Esophagus squamous epithelium (tissue), 5 donors: Measurements from ENCODE around the gene CSPG4. TPM values are rescaled to one million over a fixed set of nuclear protein-coding genes. Genes with fewer than 3 reads are reported as not detected.
A peak's percentile ranks its signal among the peaks of the same experiment; 100 is the strongest.
"Not testable (repeated sequence)": the region's sequence is repeated elsewhere in the genome, so short reads cannot be mapped to it uniquely, and the experiment has no call there.

Source experiments
- DNase-seq: peaks from one replicate; lab custom pipeline; 2025; lab: John Stamatoyannopoulos, UW
- H3K27ac ChIP-seq, 4 donors: fragments of 200-600 bp; sonication (generic); one replicate each; pipeline ENCODE4 v1.5.1; 2016 to 2019; ENCODE audit warnings: mild to moderate bottlenecking in 1 of 4
- H3K27me3 ChIP-seq, 4 donors: fragments of 200-600 bp; sonication (generic); 1 replicate in 3 of 4; 2 replicates in 1 of 4; pipeline versions ENCODE4 v1.5.1 to v1.6.0; 2017 to 2021; ENCODE audit warnings: antibody characterized with exemption in 1 of 4
- H3K36me3 ChIP-seq, 3 donors: fragments of 200-600 bp; sonication (generic); one replicate each; pipeline ENCODE4 v1.5.1; 2016 to 2019
- H3K4me1 ChIP-seq, 3 donors: fragments of 200-600 bp; sonication (generic); one replicate each; pipeline ENCODE4 v1.5.1; 2017 to 2019
- H3K4me3 ChIP-seq, 4 donors: fragments of 200-600 bp; sonication (generic); 1 replicate in 3 of 4; 2 replicates in 1 of 4; pipeline ENCODE4 v1.5.1; 2016 to 2019; ENCODE audit warnings: mild to moderate bottlenecking in 2 of 4, moderate library complexity in 1 of 4
- H3K9me3 ChIP-seq, 3 donors: fragments of 200-600 bp; sonication (generic); one replicate each; pipeline ENCODE4 v1.5.1; 2016 to 2019
- CTCF ChIP-seq, 6 experiments: fragments of 450-650 bp in 4 of 6; fragments of 200-600 bp in 2 of 6; sonication (generic) in 2 of 6; IDR thresholded peaks; one replicate each; pipeline ENCODE4 v1.5.1; 2016 to 2019; ENCODE audit warnings: antibody characterized with exemption in 6 of 6, mild to moderate bottlenecking in 4 of 6, moderate library complexity in 4 of 6
- POLR2A ChIP-seq, 4 donors: fragments of 450-650 bp; IDR thresholded peaks; one replicate each; pipeline ENCODE4 v1.6.1; 2017; ENCODE audit warnings: antibody characterized with exemption in 4 of 4, mild to moderate bottlenecking in 4 of 4, moderate library complexity in 3 of 4
- WGBS, 2 donors: methylation state at CpG; one replicate each; pipeline ENCODE4 v1.1.5; 2018; 5-methylcytosine and 5-hydroxymethylcytosine counted together
- intact Hi-C: fragments of 100-400 bp; cut with DNase I; formaldehyde crosslinking; loops from one replicate; pipeline ENCODE4 v1.15.0; 2022
- total RNA-seq, 4 donors: library from RNA; depleted of rRNA; stranded (reverse); fragments of >200 nt; gene quantifications; one replicate each; pipeline ENCODE4 v1.1.0, GENCODE V29; 2016
- donor health status: DM: yes; HTN: yes; CAD: no.

CSPG4 gene
- total RNA-seq, 4 donors from 2014 or later = 2.9 to 13.4 (median 4.2) TPM

GRCh38 chr15:75702436-75702835, 10.2 kb downstream of the CSPG4 start:
- no peaks in the 10 kb centered on the region for H3K9me3 ChIP-seq
- intact Hi-C loops = no loop called here
- no peak overlapping the region for H3K4me3 ChIP-seq
- TF ChIP-seq POLR2A (IDR thresholded peaks at IDR 0.05) (no peak), CTCF (IDR thresholded peaks at IDR 0.05) (no peak)
- WGBS, 2 donors = 54 to 71% methylated on average over 1 to 2 of the region's 6 CpGs
- DNase-seq = no peak
- H3K27me3 ChIP-seq = peaks cover 0 to 38% (median 0%) of the 10 kb centered on the region in 4 donors
- peak overlapping the region; percentile 51 to 92 (median 86) for H3K27ac ChIP-seq
- no peaks in the 10 kb centered on the region for H3K36me3 ChIP-seq
- peaks cover 32 to 84% (median 54%) of the 10 kb centered on the region in 3 donors for H3K4me1 ChIP-seq

DNA sequence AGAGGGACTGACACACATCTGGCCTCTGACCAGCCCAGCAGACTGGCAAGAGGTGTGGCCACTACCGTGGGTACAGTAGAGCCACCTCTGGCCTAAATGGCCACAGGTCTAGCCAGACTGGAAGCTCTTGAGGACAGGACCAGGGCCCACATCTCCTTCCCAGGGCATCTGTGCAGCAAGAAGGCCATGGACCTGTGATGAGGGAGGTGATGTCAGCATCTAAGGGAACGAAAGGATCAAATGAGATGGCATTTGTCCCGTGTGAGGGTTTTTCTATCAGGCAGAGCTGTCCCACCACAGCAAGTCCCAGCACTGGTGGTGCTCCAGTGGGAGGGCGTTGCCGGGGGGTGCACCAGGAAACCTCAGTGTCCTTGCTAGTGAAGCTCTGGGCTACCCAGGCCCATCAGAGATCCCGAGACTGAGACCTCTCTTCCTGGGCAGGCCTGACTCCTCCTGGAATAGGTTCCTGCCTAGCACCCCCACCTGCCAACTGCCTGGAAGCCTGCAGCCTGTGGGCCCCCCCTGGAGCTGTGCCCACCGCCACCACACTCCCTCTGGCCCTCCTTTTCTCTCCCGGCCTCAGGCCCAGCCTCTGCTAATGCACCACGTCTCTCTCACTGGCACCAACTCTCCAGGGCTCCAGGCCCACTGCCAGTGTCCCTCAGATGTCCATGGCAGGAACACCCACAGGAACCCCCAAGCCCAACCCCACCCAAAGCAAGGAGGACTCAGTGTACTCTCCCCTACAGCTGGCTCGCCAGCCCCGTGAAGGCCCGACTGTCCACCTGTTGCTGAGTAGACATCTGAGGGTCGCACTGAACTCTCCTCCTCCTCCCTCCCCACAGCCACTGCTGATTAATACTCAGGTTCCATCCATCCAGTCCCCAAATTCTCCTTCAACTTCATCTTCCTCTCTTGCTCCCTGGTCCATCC, 11.3 kb downstream of the CSPG4 start:
- H3K27me3 ChIP-seq = peaks cover 0 to 49% (median 0%) of the 10 kb centered on the region in 4 donors
- intact Hi-C loops, H3K9me3 ChIP-seq, H3K36me3 ChIP-seq, DNase-seq, H3K4me3 ChIP-seq: not testable (repeated sequence)
- 58 to 85% methylated on average over 2 to 7 of the region's 13 CpGs for WGBS, 2 donors
- peaks cover 43 to 84% (median 62%) of the 10 kb centered on the region in 3 donors for H3K4me1 ChIP-seq
- peak overlapping the region; percentile 36 to 92 (median 86) for H3K27ac ChIP-seq

DNA sequence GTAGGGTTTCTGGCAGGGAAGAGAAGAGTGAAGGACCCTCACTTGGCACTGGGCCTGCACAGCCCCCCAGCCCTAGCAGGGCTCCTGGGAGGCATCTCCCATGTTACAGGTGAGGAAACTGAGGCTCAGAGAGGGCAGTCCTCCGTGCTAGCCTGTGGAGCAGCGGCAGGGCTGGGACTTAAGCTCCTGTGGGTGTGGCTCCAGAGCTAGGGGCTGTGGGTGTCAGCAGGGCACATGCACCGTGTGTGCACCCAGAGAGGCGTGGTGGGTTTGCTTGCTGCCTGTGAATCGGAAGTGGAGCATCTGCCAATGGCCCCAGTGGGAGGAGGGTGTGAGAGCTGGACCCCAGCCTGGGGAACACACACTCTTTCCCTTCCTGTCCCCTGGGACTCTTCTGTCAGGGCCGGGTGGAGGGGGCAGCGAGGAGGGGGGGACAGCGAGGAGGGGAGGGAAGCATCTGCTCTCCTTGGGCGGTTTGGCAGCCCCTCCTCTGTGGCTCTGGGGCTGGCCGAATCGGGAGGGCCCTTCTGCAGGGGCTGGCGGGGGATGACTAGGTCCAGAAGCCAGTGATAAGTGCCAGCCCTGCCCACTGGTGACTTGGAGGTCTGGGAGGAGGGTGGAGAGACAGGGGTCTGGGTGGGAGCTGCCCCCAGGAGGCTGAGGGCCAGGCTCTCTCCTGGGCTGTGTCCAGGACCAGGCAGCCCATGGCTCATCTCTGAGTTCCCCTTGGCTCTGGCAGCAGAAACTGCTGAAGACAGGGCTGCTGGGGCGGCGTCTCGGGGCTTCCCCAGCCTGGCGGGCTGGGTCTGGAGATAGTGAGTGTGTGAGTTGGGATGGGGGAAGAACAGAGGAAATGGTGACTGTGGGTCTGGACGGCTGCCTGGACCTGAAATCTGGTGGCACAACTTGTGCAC, 12.4 kb downstream of the CSPG4 start:
- intact Hi-C loops, H3K9me3 ChIP-seq, DNase-seq, H3K36me3 ChIP-seq: not testable (repeated sequence)
- H3K27ac ChIP-seq = peak overlapping the region; percentile 39 to 92 (median 86)
- WGBS, 2 donors = 0% methylated on average over 1 of the region's 17 CpGs
- H3K4me3 ChIP-seq = peak overlapping the region in 1 of 4 donors; percentile 4
- H3K4me1 ChIP-seq = peaks cover 49 to 86% (median 71%) of the 10 kb centered on the region in 3 donors
- H3K27me3 ChIP-seq = peaks cover 0 to 60% (median 0%) of the 10 kb centered on the region in 4 donors

- H3K9me3 ChIP-seq, DNase-seq, H3K36me3 ChIP-seq, intact Hi-C loops, H3K4me3 ChIP-seq: not testable (repeated sequence)
- Histone ChIP-seq H3K4me1 (peaks cover 54 to 86% (median 72%) of the 10 kb centered on the region in 3 donors), H3K27ac (peak overlapping the region; percentile 39 to 92 (median 86)), H3K27me3 (peaks cover 0 to 64% (median 0%) of the 10 kb centered on the region in 4 donors)
- WGBS, 2 donors = 55 to 68% methylated on average over 4 to 5 of the region's 7 CpGs
These were observed 13.1 kb downstream of the CSPG4 start for GRCh38 chr15:75699517-75699916.

DNA sequence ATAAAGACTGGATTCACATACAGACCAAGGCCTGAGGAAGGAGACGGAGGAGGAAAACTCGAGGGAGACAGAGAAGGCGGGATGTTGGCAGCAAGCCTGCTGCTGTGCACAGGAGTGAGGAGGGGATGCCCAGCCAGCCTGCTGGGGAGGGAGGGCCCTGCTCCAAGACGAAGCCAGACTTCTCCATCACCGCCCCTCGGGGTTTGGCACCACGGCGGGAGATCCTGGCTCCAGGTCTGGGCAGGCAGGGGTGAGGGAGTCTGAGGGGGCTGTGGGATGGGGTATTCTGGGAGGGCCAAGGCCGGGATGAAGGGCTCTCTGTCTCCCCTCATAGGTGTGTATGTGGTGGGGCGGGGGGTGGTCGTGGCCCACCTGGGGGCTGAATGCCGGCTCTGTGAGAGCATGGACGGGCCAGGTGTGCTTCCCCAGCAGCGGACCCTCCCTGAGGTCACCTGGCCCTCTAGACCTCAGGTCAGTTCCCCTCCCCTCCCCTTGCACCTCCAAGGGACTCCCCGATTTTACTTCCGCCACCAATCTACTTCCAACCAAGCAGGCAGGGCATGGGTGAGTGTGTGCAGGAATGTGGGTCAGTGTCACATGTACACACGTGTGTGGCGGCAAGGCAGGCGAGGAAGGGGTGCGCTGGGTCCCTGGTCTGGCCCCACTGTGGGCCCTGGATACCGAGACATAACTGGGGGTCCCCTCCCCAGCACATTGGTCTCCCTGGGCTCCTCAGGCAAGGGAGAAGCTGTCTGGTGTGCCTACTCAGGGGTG, 14.5 kb downstream of the CSPG4 start:
- Histone ChIP-seq H3K4me1 (peaks cover 64 to 94% (median 81%) of the 10 kb centered on the region in 3 donors), H3K27me3 (peaks cover 0 to 69% (median 0%) of the 10 kb centered on the region in 4 donors), H3K27ac (peak overlapping the region; percentile 61 to 92 (median 86))
- H3K36me3 ChIP-seq, DNase-seq, H3K4me3 ChIP-seq, H3K9me3 ChIP-seq, intact Hi-C loops: not testable (repeated sequence)
- WGBS, 2 donors = 58 to 66% methylated on average over 5 to 12 of the region's 21 CpGs

- TF ChIP-seq CTCF (IDR thresholded peaks at IDR 0.05) = no peak
- peak in 1 of 4 donors; percentile 21 for TF ChIP-seq POLR2A (IDR thresholded peaks at IDR 0.05)
- Histone ChIP-seq H3K36me3 (no peaks in the 10 kb centered on the region), H3K9me3 (no peaks in the 10 kb centered on the region), H3K4me3 (no peak overlapping the region), H3K27me3 (peaks cover 0 to 71% (median 0%) of the 10 kb centered on the region in 4 donors), H3K4me1 (peaks cover 65 to 96% (median 81%) of the 10 kb centered on the region in 3 donors), H3K27ac (peak overlapping the region; percentile 61 to 92 (median 86))
- no peak for DNase-seq
- intact Hi-C loops = no loop called here
- 32 to 80% methylated on average over 1 to 3 of the region's 7 CpGs for WGBS, 2 donors
These were observed 15.1 kb downstream of the CSPG4 start for GRCh38 chr15:75697523-75697922.
